Lung (tissue), 12 donors: Measurements from ENCODE around the gene PIGR. TPM values are rescaled to one million over a fixed set of nuclear protein-coding genes. Genes with fewer than 3 reads are reported as not detected.

Source experiments
- ATAC-seq: fragments of 200-7000 bp; cut with Tn5 transposase; one replicate; pipeline ENCODE4 v1.9.1; 2020; ENCODE audit warnings: moderate number of reproducible peaks; ENCODE audit not compliant: insufficient read depth, low FRiP score
- DNase-seq, 3 donors: peaks; one replicate each; pipeline ENCODE4 v3.0.0-alpha.2; 2013 to 2017
- H3K27ac ChIP-seq, 2 donors: one replicate each; pipeline ENCODE4 v1.5.1; 2013; ENCODE audit warnings: mild to moderate bottlenecking in 2 of 2, moderate library complexity in 2 of 2, control low read depth in 1 of 2, inconsistent platforms in 1 of 2, low read depth in 1 of 2, low read length in 1 of 2
- H3K27me3 ChIP-seq, 3 donors: one replicate each; pipeline ENCODE4 v1.5.1; 2013; ENCODE audit warnings: low read length in 2 of 3; ENCODE audit not compliant: control insufficient read depth in 3 of 3, insufficient read depth in 3 of 3
- H3K36me3 ChIP-seq, 4 donors: one replicate each; pipeline ENCODE4 v1.5.1; 2013; ENCODE audit warnings: low read length in 4 of 4, mild to moderate bottlenecking in 1 of 4, moderate library complexity in 1 of 4; ENCODE audit not compliant: control insufficient read depth in 4 of 4, insufficient read depth in 4 of 4
- H3K4me1 ChIP-seq, 5 donors: one replicate each; pipeline ENCODE4 v1.5.1; 2013; ENCODE audit warnings: low read length in 5 of 5, mild to moderate bottlenecking in 2 of 5, moderate library complexity in 1 of 5; ENCODE audit not compliant: control insufficient read depth in 5 of 5, insufficient read depth in 5 of 5
- H3K4me3 ChIP-seq: one replicate; pipeline ENCODE4 v1.5.1; 2013; ENCODE audit warnings: mild to moderate bottlenecking, control low read depth, moderate library complexity
- H3K9ac ChIP-seq, 2 donors: one replicate each; pipeline ENCODE4 v1.5.1; 2013; ENCODE audit warnings: low read length in 2 of 2, control low read depth in 1 of 2; ENCODE audit not compliant: insufficient read depth in 1 of 2
- H3K9me3 ChIP-seq, 4 donors: one replicate each; pipeline ENCODE4 v1.5.1; 2013; ENCODE audit warnings: low read length in 3 of 4, mild to moderate bottlenecking in 1 of 4, moderate library complexity in 1 of 4; ENCODE audit not compliant: control insufficient read depth in 4 of 4, insufficient read depth in 3 of 4
- CTCF ChIP-seq: IDR thresholded peaks from 2 replicates; pipeline ENCODE4 v1.5.1; 2012; ENCODE audit warnings: mild to moderate bottlenecking; ENCODE audit errors: control extremely low read depth, extremely low read depth
- WGBS, 2 donors: extraction: QIAGEN DNeasy Blood & Tissue Kit; methylation state at CpG; one replicate each; pipeline ENCODE4 v1.1.7; 2013; 5-methylcytosine and 5-hydroxymethylcytosine counted together
- polyA plus RNA-seq, 2 donors: library from polyadenylated mRNA; stranded (reverse); fragments of 200-250 nt; gene quantifications; one replicate each; pipeline ENCODE4 v1.2.1, GENCODE V29; 2013
- total RNA-seq, 2 donors: library from RNA; depleted of rRNA in 1 of 2; stranded (reverse); fragments of >200 nt in 1 of 2; gene quantifications; one replicate each; pipeline ENCODE4 v1.2.1, GENCODE V29; 2014 to 2021
- donor health status: control.
- donor health status: control.
- donor health status: Bipolar disorder and iron deficiency.
- donor health status: healthy.
- donor health status: DM: yes; HTN: yes; CAD: no.

Gene PIGR
- total and polyA plus RNA-seq, 4 donors: 131 to 845 (median 298) TPM

DNA sequence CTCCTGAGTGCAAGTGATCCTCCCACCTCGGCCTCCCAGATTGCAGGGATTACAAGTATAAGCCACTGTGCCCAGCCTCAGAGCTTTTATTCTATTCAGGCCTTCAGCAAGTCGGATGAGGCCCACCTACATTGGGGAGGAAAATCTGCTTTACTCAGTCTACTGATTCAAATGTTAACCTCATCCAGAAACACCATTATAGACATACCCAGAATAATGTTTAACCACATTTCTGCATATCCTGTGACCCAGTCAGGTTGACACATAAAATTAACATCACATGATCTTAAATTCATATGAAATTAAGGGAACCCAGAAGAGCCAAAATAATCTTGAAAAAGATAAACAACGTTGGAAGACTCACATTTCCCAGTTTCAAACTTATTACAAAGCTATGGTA is 66.0 kb downstream of the PIGR start:
- ATAC-seq: no peak
- Histone ChIP-seq H3K27ac (no peak overlapping the region), H3K4me3 (no peak overlapping the region), H3K27me3 (no peaks in the 10 kb centered on the region), H3K36me3 (no peaks in the 10 kb centered on the region), H3K9ac (no peak overlapping the region), H3K4me1 (no peaks in the 10 kb centered on the region), H3K9me3 (peaks cover 1 to 13% (median 6%) of the 10 kb centered on the region in 4 donors)
- no peak for DNase-seq
- WGBS, 2 donors: 88 to 95% methylated on average over 3 of the region's 3 CpGs
- no peak for TF ChIP-seq CTCF

Other genes starting within 250 kb of the PIGR start
- gene IL19, start 175.7 kb downstream of the PIGR start, total RNA-seq: under 1 TPM in 1 of 2 donors, not detected in 1; 0.12 TPM
- under 1 TPM; 0.10 to 0.68 TPM for gene IL19, start 175.7 kb downstream of the PIGR start, polyA plus RNA-seq
- gene IL10, start 174.0 kb downstream of the PIGR start, total RNA-seq: 1 to 10 TPM; 2.4 to 3.4 TPM
- 10 to 100 TPM in 1 of 2 donors, under 1 TPM in 1; 0.37 to 37.3 TPM for gene IL10, start 174.0 kb downstream of the PIGR start, polyA plus RNA-seq
- gene IL20, start 80.8 kb downstream of the PIGR start, total RNA-seq: not detected
- under 1 TPM; 0.11 to 0.12 TPM for gene IL20, start 80.8 kb downstream of the PIGR start, polyA plus RNA-seq
- gene IL24, start 49.0 kb downstream of the PIGR start, total RNA-seq: not detected
- 1 to 10 TPM in 1 of 2 donors, under 1 TPM in 1; 0.67 to 8.7 TPM for gene IL24, start 49.0 kb downstream of the PIGR start, polyA plus RNA-seq
- gene FCMR, start 24.5 kb downstream of the PIGR start, total RNA-seq: 10 to 100 TPM in 1 of 2 donors, 1 to 10 TPM in 1; 8.5 to 10.5 TPM
- 10 to 100 TPM in 1 of 2 donors, 1 to 10 TPM in 1; 3.6 to 13.3 TPM for gene FCMR, start 24.5 kb downstream of the PIGR start, polyA plus RNA-seq
- under 1 TPM in 1 of 2 donors, not detected in 1; 0.40 TPM for gene FCAMR, start 24.0 kb upstream of the PIGR start, total RNA-seq
- under 1 TPM in 1 of 2 donors, not detected in 1; 0.18 TPM for gene FCAMR, start 24.0 kb upstream of the PIGR start, polyA plus RNA-seq
- gene C1orf116, start 86.3 kb upstream of the PIGR start, total RNA-seq: 100 to 1,000 TPM; 123 to 130 TPM
- 10 to 100 TPM; 27.7 to 59.9 TPM for gene C1orf116, start 86.3 kb upstream of the PIGR start, polyA plus RNA-seq
- gene YOD1, start 104.7 kb upstream of the PIGR start, total RNA-seq: 10 to 100 TPM in 1 of 2 donors, 1 to 10 TPM in 1; 7.1 to 34.4 TPM
- 1 to 10 TPM; 3.4 to 3.7 TPM for gene YOD1, start 104.7 kb upstream of the PIGR start, polyA plus RNA-seq
- 10 to 100 TPM; 50.8 to 52.3 TPM for gene PFKFB2, start 106.8 kb upstream of the PIGR start, total RNA-seq
- gene PFKFB2, start 106.8 kb upstream of the PIGR start, polyA plus RNA-seq: 10 to 100 TPM; 19.9 to 28.4 TPM
- 1 to 10 TPM; 4.2 to 6.5 TPM for gene C4BPB, start 142.4 kb upstream of the PIGR start, total RNA-seq
- 1 to 10 TPM; 2.6 to 5.1 TPM for gene C4BPB, start 142.4 kb upstream of the PIGR start, polyA plus RNA-seq
- 100 to 1,000 TPM; 158 to 203 TPM for gene C4BPA, start 157.8 kb upstream of the PIGR start, total RNA-seq
- 100 to 1,000 TPM in 1 of 2 donors, 10 to 100 TPM in 1; 21.2 to 213 TPM for gene C4BPA, start 157.8 kb upstream of the PIGR start, polyA plus RNA-seq